Eye (tissue), 1 donor: Measurements from ENCODE around the gene FADS3.

Experiments used
- DNase-seq: peaks from one replicate; pipeline ENCODE4 v3.0.0-alpha.2; 2015

FADS3 gene

GRCh38 chr11:61854206-61854895 is 37.0 kb downstream of the FADS3 start:
- DNase-seq, result no peak

GRCh38 chr11:61853698-61854169 is 37.6 kb downstream of the FADS3 start:
- DNase-seq, result no peak

- no peak for DNase-seq
These were observed 39.4 kb downstream of the FADS3 start for GRCh38 chr11:61851900-61852295.

DNA sequence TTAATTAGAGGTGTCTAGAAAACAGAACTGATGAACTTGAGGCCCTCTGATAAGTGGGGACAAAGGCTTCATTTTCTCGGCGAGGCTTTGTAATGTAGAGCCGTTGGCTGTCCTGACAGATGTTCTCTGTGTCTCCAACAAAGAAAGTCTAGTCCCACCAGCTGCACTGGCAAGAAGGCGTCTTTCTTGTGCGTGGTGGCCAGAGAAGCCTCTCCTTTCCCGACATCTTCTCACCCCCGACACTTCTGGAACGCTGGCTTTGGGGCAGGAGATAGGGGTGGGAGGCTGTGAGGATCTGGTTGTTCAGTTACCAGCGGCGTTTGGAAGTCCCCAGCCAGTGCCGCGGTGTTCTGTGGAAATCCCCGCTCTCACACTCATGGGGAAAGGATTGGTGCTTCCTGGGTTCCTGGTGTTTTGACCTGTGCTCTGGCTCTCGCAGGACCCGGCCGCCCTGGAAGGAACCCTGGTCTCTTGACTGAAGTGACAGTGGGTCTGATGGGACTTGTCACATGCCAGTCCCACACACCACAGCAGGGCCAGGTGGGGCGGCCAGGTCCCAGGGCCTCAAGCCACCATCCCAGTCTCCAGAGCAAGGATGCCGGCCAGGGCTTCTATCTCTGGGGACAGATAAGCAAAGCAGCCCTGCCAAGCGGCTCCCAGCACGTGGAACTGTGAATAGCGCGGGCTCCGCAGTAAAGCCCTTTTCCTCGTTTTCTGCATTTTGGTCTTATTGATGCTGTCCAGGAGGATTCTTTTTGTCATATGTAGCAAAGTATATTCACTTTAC is 40.0 kb downstream of the FADS3 start:
- DNase-seq, result peak; percentile 24

DNA sequence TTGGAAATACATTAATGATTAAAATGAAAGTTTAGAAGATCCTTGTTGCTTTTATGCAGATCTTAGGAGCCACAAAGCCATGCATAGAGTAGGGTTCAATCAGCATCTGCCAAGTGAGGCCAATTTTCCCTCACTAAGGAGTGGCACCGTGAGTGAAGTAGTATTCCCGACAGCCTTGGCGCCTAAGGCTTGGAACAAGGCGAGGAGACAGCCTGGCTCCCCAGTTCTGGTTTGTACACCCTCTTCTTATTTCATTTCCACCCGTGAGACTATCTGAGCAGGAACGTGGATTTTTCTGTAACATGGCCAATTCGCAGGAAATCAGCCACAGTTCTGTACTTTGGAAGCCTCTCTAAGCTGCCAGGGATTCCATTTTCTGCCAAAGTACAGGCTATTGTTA is 40.7 kb downstream of the FADS3 start:
- DNase-seq, result no peak

DNA sequence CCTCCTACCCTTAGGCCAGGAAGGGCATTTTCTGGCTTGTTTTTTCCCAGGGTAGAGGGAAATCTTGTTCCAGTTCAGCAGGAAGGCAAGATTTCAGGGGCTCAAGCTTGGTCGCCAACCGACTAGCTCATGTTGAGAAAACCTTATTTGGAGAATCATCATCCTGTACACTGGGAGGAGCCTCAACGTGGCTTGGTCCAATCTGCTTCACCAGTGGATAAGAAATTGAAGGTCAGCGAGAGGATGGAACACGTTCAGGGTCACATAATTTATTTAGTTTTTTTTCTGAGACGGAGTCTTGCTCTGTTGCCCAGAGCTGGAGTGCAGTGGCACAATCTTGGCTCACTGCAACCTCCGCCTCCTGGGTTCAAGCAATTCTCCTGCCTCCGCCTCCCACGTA is 42.7 kb downstream of the FADS3 start:
- no peak for DNase-seq

GRCh38 chr11:61847914-61848581 is 43.3 kb downstream of the FADS3 start:
- no peak for DNase-seq

DNA sequence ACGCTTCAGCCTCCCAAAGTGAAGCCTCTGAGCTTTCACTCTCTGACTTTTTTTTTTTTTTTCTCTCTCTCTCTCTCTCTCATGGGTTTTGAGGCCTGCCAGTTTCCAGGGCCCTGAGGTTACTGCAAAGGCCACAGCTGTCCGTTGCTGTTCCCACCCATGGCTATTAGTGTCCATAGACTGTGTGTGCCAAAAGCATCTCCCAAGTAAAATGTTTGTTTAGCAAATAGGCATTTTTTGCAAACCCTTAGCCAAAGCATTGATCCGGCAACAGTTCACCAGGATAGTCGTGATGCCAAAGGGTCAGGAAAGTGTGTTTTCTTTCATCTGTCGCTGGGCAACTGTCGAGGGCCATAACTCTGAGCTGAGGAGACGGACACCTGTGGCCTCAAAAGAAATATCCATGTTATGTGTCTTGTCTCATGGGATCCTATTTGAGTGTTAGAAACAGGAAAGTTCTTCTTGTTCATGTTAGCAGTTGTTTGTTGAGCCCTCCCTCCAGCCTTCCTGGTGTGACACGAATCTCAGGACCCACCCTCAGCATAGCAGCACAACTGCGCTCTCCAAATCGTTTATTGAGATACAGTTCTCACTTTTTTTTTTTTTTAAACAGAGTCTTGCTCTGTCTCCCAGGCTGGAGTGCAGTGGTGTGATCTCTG is 44.9 kb downstream of the FADS3 start:
- no peak for DNase-seq

DNA sequence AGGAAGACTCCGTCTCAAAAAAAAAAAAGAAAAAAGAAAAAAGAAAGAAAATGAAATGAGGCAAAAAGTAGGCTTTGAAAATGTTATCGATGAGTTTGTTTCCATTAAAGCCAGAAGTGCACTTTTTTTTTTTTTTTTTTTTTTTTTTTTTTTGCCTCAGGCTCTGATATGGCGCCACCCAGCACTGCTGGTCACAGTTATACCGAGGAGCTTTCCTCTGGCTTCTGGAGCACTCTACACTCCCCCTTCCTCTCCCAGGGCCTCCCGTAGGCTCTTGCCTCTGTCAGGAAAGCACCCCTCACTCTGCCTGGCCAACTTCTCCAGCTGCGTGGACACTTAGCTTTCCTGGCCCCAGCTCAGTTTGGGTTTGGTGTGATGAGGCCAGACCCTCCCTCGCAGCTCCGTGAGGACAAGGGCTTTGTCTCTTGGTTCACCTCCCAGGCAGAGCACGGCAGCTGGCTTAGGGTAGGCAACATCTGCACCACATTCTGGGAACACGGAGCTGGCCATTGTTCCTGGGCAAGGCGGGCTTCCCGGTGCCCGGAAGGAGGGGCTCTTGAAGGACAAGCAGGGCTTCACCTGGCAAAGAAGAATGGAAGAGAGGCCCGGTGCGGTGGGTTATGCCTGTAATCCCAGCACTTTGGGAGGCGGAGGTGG is 46.3 kb downstream of the FADS3 start:
- no peak for DNase-seq

DNA sequence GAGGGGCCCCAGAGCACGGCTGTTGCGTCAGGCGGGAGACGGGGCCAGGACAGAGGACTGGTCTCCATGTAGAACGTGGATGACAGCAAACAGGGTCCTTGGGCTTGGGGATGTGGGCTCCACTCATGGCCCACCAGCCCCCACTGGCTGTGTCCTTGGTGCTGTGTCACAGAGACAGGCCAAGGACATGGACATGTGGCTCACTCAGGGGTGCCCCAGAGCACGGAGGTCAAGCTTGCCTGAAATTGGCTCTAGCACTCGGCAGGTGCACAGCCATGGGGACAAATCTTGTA is 48.9 kb downstream of the FADS3 start:
- no peak for DNase-seq

GRCh38 chr11:61841636-61842527 is 49.5 kb downstream of the FADS3 start:
- DNase-seq, result no peak

- no peak for DNase-seq
These were observed 51.0 kb downstream of the FADS3 start for GRCh38 chr11:61840371-61840770.

DNA sequence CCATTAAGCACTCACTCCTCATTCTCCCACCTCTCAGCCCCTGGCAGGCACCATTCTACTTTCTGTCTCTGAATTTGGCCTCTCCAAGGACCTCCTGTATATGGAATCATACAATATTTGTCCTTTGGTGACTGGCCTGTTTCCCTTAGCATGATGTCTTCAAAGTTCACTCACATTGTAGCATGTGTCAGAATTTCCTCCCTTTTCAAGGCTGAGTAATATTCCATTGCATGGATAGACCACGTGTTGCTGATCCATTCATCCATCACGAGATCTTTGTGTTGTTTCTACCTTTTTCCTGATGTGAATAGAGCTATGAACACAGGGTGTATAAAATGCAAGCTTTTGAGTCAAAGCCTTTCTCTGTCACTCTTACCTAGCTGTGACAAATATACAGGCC is 51.6 kb downstream of the FADS3 start:
- no peak for DNase-seq

DNA sequence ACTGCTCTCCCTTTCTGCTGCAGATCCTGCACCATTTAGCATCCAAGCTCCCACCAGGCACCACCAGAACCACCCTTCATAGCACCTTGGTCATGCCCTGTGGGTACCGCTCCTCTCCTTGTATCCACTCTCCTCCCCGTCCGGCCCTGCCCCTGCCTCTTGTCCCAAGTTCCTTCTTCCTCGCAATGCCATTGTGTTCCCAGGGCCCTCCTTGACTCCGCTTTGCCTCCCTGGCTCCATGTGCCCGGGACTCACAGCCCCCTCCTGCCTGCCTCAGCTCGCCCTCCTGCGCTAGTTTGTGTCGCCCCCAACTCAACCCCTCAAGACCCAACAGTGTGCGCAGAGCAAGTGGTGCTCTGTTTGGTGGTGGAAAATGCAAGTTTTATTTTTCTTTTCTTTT is 52.4 kb downstream of the FADS3 start:
- no peak for DNase-seq

DNA sequence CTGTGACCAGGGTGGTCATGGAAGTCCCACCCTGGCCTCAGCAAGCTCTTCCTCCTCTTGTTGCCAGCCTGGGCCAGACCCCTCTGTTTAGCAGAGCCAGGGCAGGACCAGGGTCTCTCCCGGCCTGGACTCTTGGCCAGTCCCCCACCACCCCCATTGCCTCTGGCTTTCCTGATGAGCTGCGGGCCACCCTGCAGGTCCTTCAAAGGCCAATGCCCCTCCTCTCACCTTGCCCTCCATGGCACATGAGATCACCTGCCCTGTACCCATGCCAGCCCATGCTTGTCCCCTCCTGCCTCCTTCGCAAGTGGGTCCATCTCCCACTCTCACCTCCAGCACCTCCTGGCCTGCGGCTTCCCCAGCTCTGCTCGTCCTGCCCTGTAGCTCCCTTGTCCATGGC is 52.8 kb downstream of the FADS3 start:
- DNase-seq, result no peak

DNA sequence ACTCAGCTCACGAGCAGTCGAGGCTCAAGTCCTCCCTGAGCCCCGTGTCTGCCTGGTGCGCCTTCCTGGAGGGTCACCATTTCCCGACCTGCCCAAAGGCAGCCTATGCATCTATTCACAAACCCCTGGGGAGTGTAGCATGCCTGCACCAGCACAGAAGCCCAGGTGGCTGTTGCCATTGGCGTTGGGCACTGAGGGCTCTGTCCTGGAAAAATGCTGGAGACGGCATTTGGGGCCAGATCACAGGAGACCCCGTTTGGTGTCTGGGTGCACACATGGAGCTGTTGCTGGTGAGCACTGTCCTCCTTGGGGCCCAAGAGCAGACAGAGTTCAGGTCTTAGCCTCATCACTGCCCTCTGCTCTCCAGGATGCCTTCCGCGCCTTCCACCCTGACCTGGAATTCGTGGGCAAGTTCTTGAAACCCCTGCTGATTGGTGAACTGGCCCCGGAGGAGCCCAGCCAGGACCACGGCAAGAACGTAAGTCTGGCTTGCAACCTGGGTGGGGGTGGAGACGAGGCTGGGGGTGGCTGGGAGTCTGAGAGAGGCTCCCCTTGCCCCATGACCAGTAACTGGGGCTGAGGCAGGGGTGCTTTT is 53.8 kb downstream of the FADS3 start:
- no peak for DNase-seq

GRCh38 chr11:61836193-61836592 is 55.2 kb downstream of the FADS3 start:
- no peak for DNase-seq

GRCh38 chr11:61834278-61835048 is 56.9 kb downstream of the FADS3 start:
- DNase-seq, result peak; percentile 52

DNA sequence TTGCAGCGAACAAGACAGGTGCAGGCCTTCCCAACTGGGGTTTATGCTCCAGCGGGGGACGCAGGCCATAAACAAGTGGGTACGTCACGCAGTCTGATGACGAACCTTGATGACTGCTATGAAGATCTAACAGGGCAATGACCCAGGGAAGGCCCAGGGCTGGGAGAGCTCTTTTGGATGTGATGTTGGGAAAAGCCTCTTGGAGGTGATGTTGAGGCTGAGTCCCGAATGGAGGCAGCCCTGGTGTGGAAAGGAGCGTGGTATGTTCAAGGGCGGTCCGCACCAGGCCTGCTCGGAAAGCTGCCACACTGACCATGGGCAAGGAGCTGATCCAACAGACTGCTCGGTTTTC is 57.4 kb downstream of the FADS3 start:
- no peak for DNase-seq

- DNase-seq, result no peak
These were observed 57.9 kb downstream of the FADS3 start for GRCh38 chr11:61833471-61833870.

GRCh38 chr11:61832754-61833153 is 58.6 kb downstream of the FADS3 start:
- no peak for DNase-seq
